GM12873 (cell line): Measurements from ENCODE around the gene NUCB2.

Experiments
- CTCF ChIP-seq: IDR thresholded peaks from 2 replicates; pipeline ENCODE4 v1.5.1; 2012; ENCODE audit warnings: low read depth, mild to moderate bottlenecking, moderate library complexity, low read length, control low read depth; ENCODE audit not compliant: insufficient read depth; ENCODE audit errors: missing control alignments

The NUCB2 gene

GRCh38 chr11:17273668-17274282, 2.8 kb upstream of the NUCB2 start:
- TF ChIP-seq CTCF: no peak

GRCh38 chr11:17275400-17276235, 921 bp upstream of the NUCB2 start:
- TF ChIP-seq CTCF: no peak

- TF ChIP-seq CTCF: no peak
These were observed 565 bp downstream of the NUCB2 start for GRCh38 chr11:17277024-17277584.

- TF ChIP-seq CTCF: no peak
These were observed 4.1 kb downstream of the NUCB2 start for GRCh38 chr11:17280494-17281127.

GRCh38 chr11:17286332-17286731, 9.8 kb downstream of the NUCB2 start:
- TF ChIP-seq CTCF: no peak

- no peak for TF ChIP-seq CTCF
These were observed 10.5 kb downstream of the NUCB2 start for GRCh38 chr11:17287058-17287457.

- no peak for TF ChIP-seq CTCF
These were observed 15.2 kb downstream of the NUCB2 start for GRCh38 chr11:17291710-17292109.
